ENCODE results near the gene RARS1.

Gene RARS1

GRCh38 chr5:168568738-168569137, 82.5 kb downstream of the RARS1 start:
- no peak for DNase-seq
